HUES64 (cell line): ENCODE measurements around the gene SHISA2.

Source experiments
- H3K27ac ChIP-seq: 2 replicates; pipeline ENCODE4 v1.7.0; 2013; ENCODE audit warnings: low read depth, low read length, inconsistent platforms
- H3K27me3 ChIP-seq: 2 replicates; pipeline ENCODE4 v1.6.1; 2013; ENCODE audit warnings: mild to moderate bottlenecking, low read length; ENCODE audit not compliant: insufficient read depth
- H3K36me3 ChIP-seq: 2 replicates; pipeline ENCODE4 v1.6.1; 2013; ENCODE audit warnings: mild to moderate bottlenecking, low read length; ENCODE audit not compliant: insufficient read depth
- H3K4me1 ChIP-seq: 2 replicates; pipeline ENCODE4 v1.6.1; 2013; ENCODE audit warnings: mild to moderate bottlenecking, low read length, moderate library complexity; ENCODE audit not compliant: insufficient read depth
- H3K4me3 ChIP-seq: 2 replicates; pipeline ENCODE4 v1.5.1; 2013; ENCODE audit warnings: mild to moderate bottlenecking, low read length, moderate library complexity
- H3K9ac ChIP-seq: 2 replicates; pipeline ENCODE4 v1.6.1; 2013; ENCODE audit warnings: mild to moderate bottlenecking, low read depth, low read length
- H3K9me3 ChIP-seq: 2 replicates; pipeline ENCODE4 v1.6.1; 2013; ENCODE audit warnings: low read depth, low read length; ENCODE audit not compliant: insufficient read depth
- WGBS: fragments of 150-250, 120-280 bp; methylation state at CpG from one replicate; pipeline ENCODE4 v1.1.7; 2013; ENCODE audit warnings: missing lambda C conversion rate; 5-methylcytosine and 5-hydroxymethylcytosine counted together

Gene SHISA2

DNA sequence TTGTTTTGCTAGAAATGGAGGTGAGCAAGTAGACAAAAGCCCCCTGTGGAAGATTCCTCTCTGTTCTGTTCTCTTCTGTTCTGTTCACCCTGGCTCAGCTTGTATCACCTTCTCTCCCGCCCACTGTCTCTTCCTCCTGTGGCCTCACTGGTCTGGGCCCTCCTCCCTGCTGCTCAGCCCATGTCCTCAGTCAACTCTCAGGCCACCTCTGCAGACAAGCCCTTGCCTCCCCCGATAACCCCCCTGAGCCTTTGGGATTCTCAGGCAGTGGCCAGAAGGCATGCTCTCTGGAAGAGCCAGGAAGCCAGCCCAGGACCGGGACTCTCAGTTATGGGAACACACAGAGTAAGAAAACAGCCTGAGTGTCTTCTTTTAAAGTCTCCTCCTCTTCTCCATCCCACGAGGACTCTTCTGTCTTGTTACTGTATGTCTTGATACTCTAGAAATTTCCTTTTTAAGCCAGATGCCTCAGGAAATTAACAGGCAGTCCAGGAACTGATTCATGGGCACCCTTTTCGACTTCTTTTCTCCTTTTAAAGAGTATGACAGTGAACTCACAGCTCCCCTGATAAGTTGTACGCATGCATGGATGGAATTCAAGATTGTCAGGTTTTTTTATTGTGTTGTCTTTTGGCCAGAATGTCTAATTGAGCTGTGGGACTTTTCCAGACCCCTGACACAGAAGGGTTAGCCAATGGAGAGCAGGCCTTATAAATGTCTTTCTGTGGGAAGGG lies 33.7 kb downstream of the SHISA2 start:
- H3K36me3 ChIP-seq, result no peaks in the 10 kb centered on the region
- no peaks in the 10 kb centered on the region for H3K9me3 ChIP-seq
- H3K27me3 ChIP-seq, result no peaks in the 10 kb centered on the region
- peaks cover 7% of the 10 kb centered on the region; the same call in 1 of the 2 replicates for H3K4me1 ChIP-seq
- no peak overlapping the region for H3K9ac ChIP-seq
- H3K4me3 ChIP-seq, result no peak overlapping the region
- H3K27ac ChIP-seq, result no peak overlapping the region
- 86% methylated on average over 6 of the region's 6 CpGs for WGBS

GRCh38 chr13:26017196-26017921 lies 34.5 kb downstream of the SHISA2 start:
- Histone ChIP-seq H3K9ac (no peak overlapping the region), H3K9me3 (no peaks in the 10 kb centered on the region), H3K4me3 (no peak overlapping the region), H3K27me3 (no peaks in the 10 kb centered on the region), H3K36me3 (no peaks in the 10 kb centered on the region), H3K27ac (no peak overlapping the region), H3K4me1 (peaks cover 7% of the 10 kb centered on the region; the same call in 1 of the 2 replicates)
- 92% methylated on average over 9 of the region's 9 CpGs for WGBS

GRCh38 chr13:26016189-26016588 lies 35.6 kb downstream of the SHISA2 start:
- 90% methylated on average over 6 of the region's 6 CpGs for WGBS
- H3K27me3 ChIP-seq, result no peaks in the 10 kb centered on the region

DNA sequence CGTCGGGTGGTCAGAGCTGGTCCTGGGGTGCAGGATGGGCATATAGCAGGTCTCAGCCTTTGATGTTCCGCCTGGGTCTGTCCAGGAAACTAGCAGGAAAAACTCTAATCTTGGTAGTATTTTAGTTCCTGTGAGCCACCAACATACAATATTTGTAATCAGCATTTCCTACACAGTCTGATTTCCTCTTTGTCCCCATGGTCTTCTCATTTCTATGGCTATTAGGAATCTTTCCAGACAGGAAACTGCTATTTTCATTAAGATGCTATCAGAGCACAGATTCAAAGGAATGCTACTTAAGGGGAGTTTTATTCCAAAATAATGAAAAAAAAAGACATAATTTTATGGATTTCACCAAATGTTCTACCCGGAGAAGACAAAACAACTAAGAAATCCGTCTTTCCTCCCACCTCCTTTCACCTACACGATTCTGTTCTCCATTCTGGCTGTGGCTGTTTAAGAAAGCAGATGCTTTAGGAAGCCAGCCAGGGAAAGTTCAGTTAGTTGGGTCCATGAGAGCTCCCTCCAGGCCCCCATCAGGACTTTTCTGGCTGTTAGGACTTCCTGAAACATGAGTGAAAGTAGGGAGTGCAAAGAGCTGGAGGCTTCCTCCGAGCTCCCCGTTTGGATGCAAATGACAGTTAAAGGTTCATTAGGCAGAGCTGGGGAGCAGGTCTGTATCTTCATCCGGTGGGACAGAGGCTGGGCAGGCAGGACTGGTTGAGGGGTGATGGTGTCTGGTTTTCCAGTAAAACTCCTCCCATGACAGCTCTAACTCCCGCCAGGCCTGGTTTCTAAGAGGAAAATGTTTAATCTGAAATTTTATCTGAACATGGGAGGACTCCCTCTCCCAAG lies 36.3 kb downstream of the SHISA2 start:
- Histone ChIP-seq H3K27me3 (no peaks in the 10 kb centered on the region), H3K9ac (no peak overlapping the region), H3K36me3 (no peaks in the 10 kb centered on the region), H3K9me3 (no peaks in the 10 kb centered on the region), H3K4me3 (no peak overlapping the region), H3K4me1 (peaks cover 14% of the 10 kb centered on the region; the same call in 1 of the 2 replicates), H3K27ac (no peak overlapping the region)
- WGBS, result 80% methylated on average over 9 of the region's 10 CpGs

More at GRCh38 chr13:26016189-26016588, 35.6 kb downstream of the SHISA2 start:
- no peaks in the 10 kb centered on the region for H3K36me3 ChIP-seq
- H3K9me3 ChIP-seq, result no peaks in the 10 kb centered on the region
- peaks cover 8% of the 10 kb centered on the region; the same call in 1 of the 2 replicates for H3K4me1 ChIP-seq
- H3K9ac ChIP-seq, result no peak overlapping the region
- no peak overlapping the region for H3K4me3 ChIP-seq
- no peak overlapping the region for H3K27ac ChIP-seq

DNA sequence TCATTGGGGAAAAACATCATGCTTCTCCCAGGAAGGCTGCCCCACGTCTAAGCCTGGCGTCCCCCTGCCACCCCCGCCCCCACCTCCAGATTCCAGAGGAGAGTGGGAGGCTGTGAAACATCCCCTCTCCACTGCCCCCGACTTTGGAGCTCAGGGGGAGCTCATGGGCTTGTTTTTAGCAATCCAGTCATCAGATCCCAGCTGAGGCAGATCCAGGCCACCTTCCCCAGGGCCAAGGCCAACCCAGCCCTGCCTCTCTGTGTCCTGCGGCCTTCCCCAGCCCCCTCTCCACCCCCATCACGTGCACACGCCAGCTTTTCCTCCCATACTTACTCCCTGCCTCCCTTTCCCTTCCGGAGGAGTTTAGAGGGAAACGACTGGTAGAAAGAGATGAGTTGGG lies 38.8 kb downstream of the SHISA2 start:
- no peaks in the 10 kb centered on the region for H3K36me3 ChIP-seq
- peaks cover 7% of the 10 kb centered on the region; the same call in 1 of the 2 replicates for H3K4me1 ChIP-seq
- no peak overlapping the region for H3K4me3 ChIP-seq
- no peaks in the 10 kb centered on the region for H3K27me3 ChIP-seq
- WGBS, result 80% methylated on average over 9 of the region's 9 CpGs
- H3K27ac ChIP-seq, result no peak overlapping the region
- H3K9ac ChIP-seq, result no peak overlapping the region
- no peaks in the 10 kb centered on the region for H3K9me3 ChIP-seq

- Histone ChIP-seq H3K4me3 (no peak overlapping the region), H3K36me3 (no peaks in the 10 kb centered on the region), H3K9ac (no peak overlapping the region), H3K27ac (no peak overlapping the region), H3K27me3 (no peaks in the 10 kb centered on the region), H3K9me3 (no peaks in the 10 kb centered on the region), H3K4me1 (peaks cover 7% of the 10 kb centered on the region; the same call in 1 of the 2 replicates)
- 95% methylated on average over 53 of the region's 53 CpGs for WGBS
These were observed 39.6 kb downstream of the SHISA2 start for GRCh38 chr13:26011996-26012821.

GRCh38 chr13:26011208-26011573 lies 40.6 kb downstream of the SHISA2 start:
- Histone ChIP-seq H3K4me1 (peaks cover 7% of the 10 kb centered on the region; the same call in 1 of the 2 replicates), H3K9ac (no peak overlapping the region), H3K27me3 (no peaks in the 10 kb centered on the region), H3K4me3 (no peak overlapping the region), H3K9me3 (no peaks in the 10 kb centered on the region), H3K27ac (no peak overlapping the region), H3K36me3 (no peaks in the 10 kb centered on the region)
- WGBS, result 82% methylated on average over 4 of the region's 4 CpGs

DNA sequence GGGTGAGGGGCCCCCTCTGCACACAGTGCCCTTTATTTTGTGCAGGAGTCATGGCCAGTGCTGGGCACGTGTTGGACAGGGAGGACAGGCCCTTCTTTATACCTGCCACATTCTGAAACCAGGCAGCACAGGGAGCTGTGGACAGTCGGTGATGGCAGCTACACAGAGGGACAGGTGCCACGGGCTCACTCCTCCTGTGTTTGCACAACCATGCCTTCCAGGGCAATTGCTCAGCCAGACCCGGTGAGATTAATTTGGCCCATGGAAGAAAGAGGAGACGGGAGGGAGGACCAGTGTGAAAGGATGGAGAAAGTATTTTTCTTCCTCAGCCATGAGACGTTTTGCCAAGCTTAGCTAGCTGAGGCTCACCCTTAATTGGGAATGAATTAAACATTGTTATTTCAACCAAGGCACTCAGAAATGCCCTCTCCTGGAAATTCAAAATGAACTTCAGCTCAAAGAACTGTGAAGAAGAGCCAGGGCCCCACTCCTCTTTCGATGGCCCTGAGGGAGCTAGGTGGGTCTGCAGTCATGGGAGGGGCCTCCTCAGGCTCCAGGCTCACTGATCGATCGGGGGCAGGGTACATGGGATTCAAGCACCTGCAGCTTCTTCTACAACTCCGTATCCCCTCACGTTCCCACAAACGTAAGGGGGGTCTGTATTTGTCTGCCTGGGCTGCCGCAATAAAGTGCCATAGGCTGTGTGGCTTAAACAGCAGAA lies 41.2 kb downstream of the SHISA2 start:
- no peaks in the 10 kb centered on the region for H3K27me3 ChIP-seq
- WGBS, result 81% methylated on average over 13 of the region's 13 CpGs
- no peaks in the 10 kb centered on the region for H3K36me3 ChIP-seq
- H3K4me1 ChIP-seq, result peaks cover 7% of the 10 kb centered on the region; the same call in 1 of the 2 replicates
- H3K9ac ChIP-seq, result no peak overlapping the region
- no peaks in the 10 kb centered on the region for H3K9me3 ChIP-seq
- H3K27ac ChIP-seq, result no peak overlapping the region
- no peak overlapping the region for H3K4me3 ChIP-seq

DNA sequence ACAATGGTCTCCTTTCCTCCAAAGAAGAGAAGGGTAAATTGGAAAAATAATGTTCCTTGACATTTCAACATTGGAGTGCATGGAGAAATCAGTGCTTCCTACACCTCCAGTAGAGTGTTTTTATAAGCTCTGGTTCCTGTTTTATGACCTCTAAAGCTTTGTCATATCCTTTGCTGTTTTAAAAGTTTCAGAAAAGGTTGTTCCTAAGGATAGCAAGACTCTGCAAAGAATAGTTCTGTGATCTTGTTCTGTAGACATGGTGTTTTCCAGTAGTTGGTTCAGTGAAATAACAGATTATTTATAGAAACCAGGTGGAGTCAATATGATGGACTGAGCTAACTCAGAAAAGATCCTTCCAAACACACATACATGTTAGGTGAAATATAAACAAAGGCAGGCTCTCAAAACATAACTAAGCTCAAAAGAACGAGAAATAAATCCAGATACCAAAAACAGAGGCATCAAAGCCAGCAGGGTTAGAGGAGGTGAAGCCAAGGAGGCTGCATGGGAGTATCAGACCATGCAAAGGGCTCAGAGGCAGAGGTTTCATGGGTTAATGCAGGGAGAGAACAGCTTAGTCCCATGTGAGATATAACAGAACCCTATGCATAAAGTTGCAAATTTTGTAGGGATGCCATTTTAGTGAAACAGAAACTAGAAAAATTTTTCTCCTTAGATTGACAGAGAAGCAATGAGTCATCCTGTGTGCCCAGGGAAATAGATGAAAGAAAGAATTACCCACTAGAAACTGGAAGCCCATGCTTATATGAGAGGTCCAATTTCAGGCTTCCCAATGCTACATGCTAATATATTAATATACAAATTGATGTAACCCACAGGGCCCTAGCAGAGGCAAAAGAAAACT lies 44.3 kb downstream of the SHISA2 start:
- Histone ChIP-seq H3K9ac (no peak overlapping the region), H3K27ac (no peak overlapping the region), H3K4me3 (no peak overlapping the region), H3K9me3 (peaks cover 5% of the 10 kb centered on the region; the same call in 1 of the 2 replicates), H3K36me3 (no peaks in the 10 kb centered on the region), H3K4me1 (peaks cover 7% of the 10 kb centered on the region; the same call in 1 of the 2 replicates), H3K27me3 (no peaks in the 10 kb centered on the region)
- WGBS, result 86% methylated on average over 1 of the region's 1 CpG
